Esophagus muscularis mucosa (tissue), 4 donors: ENCODE data around the gene CCNYL1. TPM values are rescaled to one million over a fixed set of nuclear protein-coding genes. Genes with fewer than 3 reads are reported as not detected.

Experiments used
- DNase-seq: peaks from one replicate; pipeline ENCODE4 v3.0.0-alpha.2; 2017; ENCODE audit errors: extremely low spot score
- H3K27ac ChIP-seq, 4 donors: fragments of 200-600 bp; sonication (generic); replicated peaks in 1 of 4; 1 replicate in 3 of 4; 2 replicates in 1 of 4; pipeline ENCODE4 v1.5.1; 2016 to 2019; ENCODE audit warnings: mild to moderate bottlenecking in 1 of 4
- H3K27me3 ChIP-seq, 4 donors: fragments of 200-600 bp; sonication (generic); one replicate each; pipeline versions ENCODE4 v1.5.1 to v1.6.0; 2016 to 2019
- H3K36me3 ChIP-seq, 4 donors: fragments of 200-600 bp; sonication (generic); one replicate each; pipeline ENCODE4 v1.5.1; 2016 to 2019
- H3K4me1 ChIP-seq, 4 donors: fragments of 200-600 bp; sonication (generic); one replicate each; pipeline ENCODE4 v1.5.1; 2016 to 2019
- H3K4me3 ChIP-seq, 4 donors: fragments of 200-600 bp; sonication (generic); 1 replicate in 2 of 4; 2 replicates in 2 of 4; pipeline ENCODE4 v1.5.1; 2016 to 2019; ENCODE audit warnings: mild to moderate bottlenecking in 4 of 4, moderate library complexity in 1 of 4
- H3K9me3 ChIP-seq, 4 donors: fragments of 200-600 bp; sonication (generic); 1 replicate in 3 of 4; 2 replicates in 1 of 4; pipeline ENCODE4 v1.5.1; 2016 to 2019
- CTCF ChIP-seq, 3 experiments: fragments of 200-600 bp in 2 of 3; fragments of 450-650 bp in 1 of 3; sonication (generic) in 2 of 3; IDR thresholded peaks; one replicate each; pipeline ENCODE4 v1.5.1; 2017 to 2019; ENCODE audit warnings: antibody characterized with exemption in 3 of 3, mild to moderate bottlenecking in 2 of 3, moderate library complexity in 1 of 3
- EP300 ChIP-seq: sonication (generic); formaldehyde crosslinking; IDR thresholded peaks from one replicate; pipeline ENCODE4 v1.6.1; 2017; ENCODE audit warnings: antibody characterized with exemption
- POLR2A ChIP-seq: fragments of 450-650 bp; IDR thresholded peaks from one replicate; pipeline ENCODE4 v1.6.1; 2017; ENCODE audit warnings: antibody characterized with exemption, moderate library complexity, mild to moderate bottlenecking, low read depth
- POLR2AphosphoS5 ChIP-seq, 2 donors: sonication (generic); formaldehyde crosslinking; IDR thresholded peaks; one replicate each; pipeline ENCODE4 v1.6.1; 2017; ENCODE audit warnings: antibody characterized with exemption in 2 of 2
- WGBS: methylation state at CpG from one replicate; pipeline ENCODE4 v1.1.5; 2018; 5-methylcytosine and 5-hydroxymethylcytosine counted together
- intact Hi-C: fragments of 100-400 bp; cut with DNase I; formaldehyde crosslinking; loops from one replicate; pipeline ENCODE4 v1.15.1; 2023
- total RNA-seq, 4 donors: library from RNA; depleted of rRNA; stranded (reverse); fragments of >200 nt; gene quantifications; one replicate each; pipeline versions ENCODE4 v1.1.0 to v1.2.1, GENCODE V29; 2016

Gene CCNYL1
- total RNA-seq, 4 donors from 2014 or later: 13.5 to 17.4 (median 16.2) TPM

DNA sequence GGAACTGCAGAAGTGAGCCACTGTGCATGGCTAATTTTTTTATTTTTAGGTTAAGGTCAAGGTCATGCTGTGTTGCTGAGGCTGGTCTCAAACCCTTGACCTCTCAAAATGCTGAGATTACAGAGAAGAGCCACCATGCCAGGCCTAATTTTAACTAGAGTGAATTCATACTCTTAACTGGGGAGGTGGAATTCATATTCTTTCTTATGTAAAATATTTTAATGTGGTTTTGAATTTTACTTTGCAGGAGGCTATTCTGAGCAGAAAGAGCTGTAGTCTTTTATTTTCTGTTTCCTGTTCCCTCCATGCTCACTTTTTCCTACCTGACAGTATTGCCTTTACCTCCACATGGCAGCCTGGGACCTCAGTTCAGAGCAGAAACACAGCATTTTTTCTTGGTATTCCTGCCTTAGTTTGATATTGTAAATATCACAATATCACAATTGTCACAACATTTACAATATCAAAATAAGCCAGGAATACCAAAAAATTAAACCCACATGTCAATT is 37.1 kb upstream of the CCNYL1 start:
- no peak overlapping the region for H3K4me3 ChIP-seq
- no peaks in the 10 kb centered on the region for H3K9me3 ChIP-seq
- intact Hi-C loops: no loop called here
- DNase-seq: no peak
- peaks cover 0 to 9% (median 0%) of the 10 kb centered on the region in 4 donors for H3K27me3 ChIP-seq
- H3K36me3 ChIP-seq: no peaks in the 10 kb centered on the region
- TF ChIP-seq CTCF (IDR thresholded peaks at IDR 0.05) (no peak), POLR2A (no peak), POLR2AphosphoS5 (IDR thresholded peaks at IDR 0.05) (no peak), EP300 (no peak)
- no peaks in the 10 kb centered on the region for H3K4me1 ChIP-seq
- no peak overlapping the region for H3K27ac ChIP-seq

GRCh38 chr2:207674826-207675225 is 36.6 kb upstream of the CCNYL1 start:
- no peak for TF ChIP-seq POLR2A
- TF ChIP-seq CTCF (IDR thresholded peaks at IDR 0.05): no peak
- no peak for TF ChIP-seq EP300
- no peak for TF ChIP-seq POLR2AphosphoS5 (IDR thresholded peaks at IDR 0.05)
- 89% methylated on average over 2 of the region's 2 CpGs for WGBS
- Histone ChIP-seq H3K4me3 (no peak overlapping the region), H3K4me1 (no peaks in the 10 kb centered on the region), H3K27ac (no peak overlapping the region), H3K9me3 (no peaks in the 10 kb centered on the region), H3K36me3 (no peaks in the 10 kb centered on the region), H3K27me3 (peaks cover 0 to 14% (median 0%) of the 10 kb centered on the region in 4 donors)
- intact Hi-C loops: no loop called here
- no peak for DNase-seq

GRCh38 chr2:207676827-207677354 is 34.5 kb upstream of the CCNYL1 start:
- peaks cover 0 to 35% (median 0%) of the 10 kb centered on the region in 4 donors for H3K27me3 ChIP-seq
- no peak for TF ChIP-seq POLR2A
- no peak for TF ChIP-seq EP300
- H3K4me1 ChIP-seq: no peaks in the 10 kb centered on the region
- no peak for DNase-seq
- no peaks in the 10 kb centered on the region for H3K9me3 ChIP-seq
- H3K36me3 ChIP-seq: no peaks in the 10 kb centered on the region
- no peak overlapping the region for H3K27ac ChIP-seq
- intact Hi-C loops: no loop called here
- WGBS: 39% methylated on average over 5 of the region's 5 CpGs
- H3K4me3 ChIP-seq: no peak overlapping the region

DNA sequence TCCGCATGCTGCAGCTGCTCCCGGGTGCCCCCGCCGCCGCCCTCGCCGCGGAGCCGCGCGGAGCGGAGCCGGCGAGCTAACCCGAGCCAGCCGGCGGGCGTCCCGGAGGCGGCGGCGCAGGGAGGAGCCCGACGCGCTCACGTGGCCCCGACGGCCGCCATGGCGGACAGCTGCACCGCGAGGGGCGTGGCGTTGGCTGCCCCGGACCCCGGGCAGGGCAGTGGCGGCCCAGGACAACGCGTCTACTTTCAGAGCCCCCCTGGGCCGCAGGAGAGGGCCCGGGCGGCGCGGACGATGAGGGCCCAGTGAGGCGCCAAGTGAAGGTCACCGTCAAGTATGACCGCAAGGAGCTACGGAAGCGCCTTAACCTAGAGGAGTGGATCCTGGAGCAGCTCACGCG is 30.0 kb upstream of the CCNYL1 start:
- intact Hi-C loops: no loop called here
- no peak for DNase-seq
- 20% methylated on average over 1 of the region's 52 CpGs for WGBS
- Histone ChIP-seq H3K9me3 (no peaks in the 10 kb centered on the region), H3K36me3 (no peaks in the 10 kb centered on the region), H3K27me3 (peaks cover 0 to 35% (median 0%) of the 10 kb centered on the region in 4 donors), H3K4me3 (peak overlapping the region; percentile 22 to 38 (median 26)), H3K4me1 (no peaks in the 10 kb centered on the region), H3K27ac (no peak overlapping the region)
- TF ChIP-seq EP300 (no peak), POLR2AphosphoS5 (IDR thresholded peaks at IDR 0.05) (no peak), CTCF (IDR thresholded peaks at IDR 0.05) (no peak), POLR2A (no peak)

DNA sequence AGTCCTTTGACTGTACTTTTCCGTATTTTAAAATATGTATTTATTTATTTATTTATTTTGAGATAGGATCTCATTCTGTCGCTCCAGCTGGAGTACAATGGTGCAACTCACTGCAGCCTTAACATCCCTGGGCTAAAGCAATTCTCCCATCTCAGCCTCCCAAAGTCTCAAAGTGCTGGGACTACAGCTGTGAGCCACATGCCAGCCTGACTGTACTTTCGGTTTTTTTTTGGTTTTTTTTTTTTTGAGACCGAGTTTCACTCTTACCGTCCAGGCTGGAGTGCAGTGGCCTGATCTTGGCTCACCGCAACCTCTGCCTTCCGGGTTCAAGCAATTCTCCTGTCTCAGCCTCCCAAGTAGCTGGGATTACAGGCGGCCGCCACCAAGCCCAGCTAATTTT is 28.9 kb upstream of the CCNYL1 start:
- Histone ChIP-seq H3K36me3 (no peaks in the 10 kb centered on the region), H3K4me1 (no peaks in the 10 kb centered on the region), H3K27ac (no peak overlapping the region), H3K27me3 (peaks cover 0 to 35% (median 0%) of the 10 kb centered on the region in 4 donors), H3K9me3 (no peaks in the 10 kb centered on the region), H3K4me3 (no peak overlapping the region)
- TF ChIP-seq POLR2AphosphoS5 (IDR thresholded peaks at IDR 0.05) (no peak), CTCF (IDR thresholded peaks at IDR 0.05) (no peak), POLR2A (no peak), EP300 (no peak)
- intact Hi-C loops: no loop called here
- DNase-seq: no peak
- WGBS: 94% methylated on average over 9 of the region's 9 CpGs
